Stimulated activated CD4-positive, alpha-beta T cell treated with anti-CD3 and anti-CD28 coated beads, Interleukin-1b, Interleukin-23, amount 100 ng/mL, for 48 hours (primary cell): ENCODE measurements around the gene KIAA1191.
"Not testable (repeated sequence)": the region's sequence is repeated elsewhere in the genome, so short reads cannot be mapped to it uniquely, and the experiment has no call there.

ENCODE experiments used
- DNase-seq: peaks from one replicate; pipeline ENCODE4 v3.0.0-alpha.2; 2020

KIAA1191 gene

GRCh38 chr5:176361437-176362232, at the start of gene KIAA1191:
KIAA1191 (minus strand) TSS chr5:176361764; CDS start chr5:176359508, 2,256 bp downstream.
- DNase-seq: peak; percentile 93

- no peak for DNase-seq
Observed at GRCh38 chr5:176410486-176411180, 49.1 kb upstream of the KIAA1191 start.

- DNase-seq: no peak
Observed at GRCh38 chr5:176409765-176410164, 48.2 kb upstream of the KIAA1191 start.

GRCh38 chr5:176408590-176408989, 47.0 kb upstream of the KIAA1191 start:
- no peak for DNase-seq

GRCh38 chr5:176408252-176408573, 46.6 kb upstream of the KIAA1191 start:
- not testable (repeated sequence) for DNase-seq

GRCh38 chr5:176407456-176408251, 46.1 kb upstream of the KIAA1191 start:
- DNase-seq: no peak

GRCh38 chr5:176406436-176407052, 45.0 kb upstream of the KIAA1191 start:
- DNase-seq: no peak

- DNase-seq: no peak
Observed at GRCh38 chr5:176405656-176406435, 44.3 kb upstream of the KIAA1191 start.

- no peak for DNase-seq
Observed at GRCh38 chr5:176401281-176402205, 40.0 kb upstream of the KIAA1191 start.

- no peak for DNase-seq
Observed at GRCh38 chr5:176400382-176401156, 39.0 kb upstream of the KIAA1191 start.

GRCh38 chr5:176397736-176398420, 36.3 kb upstream of the KIAA1191 start:
- no peak for DNase-seq

- DNase-seq: no peak
Observed at GRCh38 chr5:176396330-176396729, 34.8 kb upstream of the KIAA1191 start.

GRCh38 chr5:176394881-176395675, 33.5 kb upstream of the KIAA1191 start:
- no peak for DNase-seq

GRCh38 chr5:176394096-176394495, 32.5 kb upstream of the KIAA1191 start:
- DNase-seq: no peak

- DNase-seq: no peak
Observed at GRCh38 chr5:176392526-176392925, 31.0 kb upstream of the KIAA1191 start.

GRCh38 chr5:176391999-176392398, 30.4 kb upstream of the KIAA1191 start:
- DNase-seq: no peak

GRCh38 chr5:176391479-176391878, 29.9 kb upstream of the KIAA1191 start:
- no peak for DNase-seq
